ENCODE measurements around the gene GLIS2.

GLIS2 gene

DNA sequence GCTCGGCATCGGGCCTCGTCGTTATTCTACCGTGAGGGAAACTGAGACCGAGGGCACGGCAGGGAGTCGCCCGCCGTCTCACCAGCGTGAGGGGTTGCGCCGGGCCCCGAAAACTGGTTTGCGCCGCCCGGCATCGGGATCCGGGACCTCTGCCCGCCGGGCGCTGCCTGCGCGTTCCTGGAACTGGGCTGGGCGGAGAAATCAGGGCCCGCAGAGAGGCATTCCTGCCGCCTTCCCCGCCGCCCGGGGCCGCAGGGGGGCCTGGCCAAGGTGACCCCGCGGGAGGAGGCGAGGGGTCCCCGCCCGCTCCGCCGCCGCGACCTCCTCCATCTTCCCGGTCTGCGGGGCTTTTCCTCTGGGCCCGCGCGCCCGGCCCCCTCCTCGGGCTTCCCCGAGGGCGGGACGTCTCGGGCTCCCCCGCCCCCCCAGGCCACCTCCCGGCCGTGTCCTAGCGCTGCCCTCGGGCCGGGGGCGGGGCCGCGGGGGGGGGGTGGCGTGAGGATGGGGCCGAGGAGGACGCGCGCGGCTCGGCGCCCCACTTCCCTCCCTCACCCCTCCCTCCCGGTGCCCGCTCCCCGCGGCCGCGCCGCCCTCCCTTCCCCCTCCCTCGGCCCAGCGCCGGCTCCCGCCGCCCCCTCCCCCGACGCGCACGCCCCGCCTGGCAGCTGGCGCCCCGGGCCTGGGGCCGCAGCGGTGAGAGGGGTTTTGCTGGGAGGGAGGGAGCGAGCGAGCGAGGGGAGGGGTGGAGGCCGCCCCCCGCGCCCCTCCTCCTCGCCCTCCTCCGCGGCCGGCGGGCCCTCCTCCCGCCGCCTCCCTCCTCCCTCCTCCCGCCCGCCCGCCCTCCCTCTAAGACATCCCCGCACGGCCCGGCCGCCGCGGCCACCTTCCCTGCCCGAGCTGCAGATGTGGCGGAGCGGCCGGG, at the start of gene GLIS2:
GLIS2 (plus strand) TSS at position 882 of the 922 bp plus-strand sequence. CDS start 16,214 bp downstream, outside the sequence.
- peak within 1 kb of the TSS; percentile 71 for H3K9ac ChIP-seq (ENCODE audit: insufficient read length)
- TF ChIP-seq EZH2 (IDR thresholded peaks at IDR 0.05) (no peak), POLR2AphosphoS5 (IDR thresholded peaks at IDR 0.05; ENCODE audit: borderline replicate concordance, low read depth, low read length) (no peak), FOXP2 (optimal IDR thresholded peaks at IDR 0.05; ENCODE audit: control extremely low read depth, extremely low read length, insufficient read depth) (no peak)
- H3K4me3 ChIP-seq: peak within 1 kb of the TSS; percentile 90
- H3K36me3 ChIP-seq (ENCODE audit: insufficient read depth, low read length): no peaks in the 10 kb centered on the region
- H3K9me3 ChIP-seq (ENCODE audit: low read depth, low read length): no peaks in the 10 kb centered on the region
- no peak within 1 kb of the TSS for H3K27ac ChIP-seq
- no peak for DNase-seq (ENCODE audit: low read depth, low spot score)

DNA sequence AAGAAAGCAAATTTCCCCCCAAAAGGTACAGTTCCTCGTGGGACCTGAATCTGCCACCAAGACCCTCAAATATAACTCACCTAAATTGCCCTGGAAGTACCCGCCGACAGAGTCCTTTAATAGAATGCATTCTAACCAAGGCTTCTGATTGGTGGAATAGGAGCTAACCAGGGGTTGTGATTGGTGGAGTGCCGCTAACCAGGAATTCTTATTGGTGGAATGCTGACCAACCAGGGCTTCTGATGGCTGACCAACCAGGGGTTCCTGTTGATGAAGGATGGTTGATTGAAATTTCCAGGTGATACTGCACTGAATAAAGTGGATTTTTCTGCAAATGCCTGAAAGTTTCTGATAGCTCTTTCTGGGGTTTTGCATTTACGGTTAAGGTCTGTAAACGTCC, 49.5 kb upstream of the GLIS2 start:
- DNase-seq (ENCODE audit: low read depth, low spot score): no peak
- no peaks in the 10 kb centered on the region for H3K9me3 ChIP-seq (ENCODE audit: low read depth, low read length)
- H3K36me3 ChIP-seq (ENCODE audit: insufficient read depth, low read length): peaks cover 28% of the 10 kb centered on the region
- H3K27ac ChIP-seq: no peak overlapping the region
- no peak overlapping the region for H3K4me3 ChIP-seq
- H3K9ac ChIP-seq (ENCODE audit: insufficient read length): no peak overlapping the region
- TF ChIP-seq POLR2AphosphoS5 (IDR thresholded peaks at IDR 0.05; ENCODE audit: borderline replicate concordance, low read depth, low read length): no peak
- TF ChIP-seq FOXP2 (optimal IDR thresholded peaks at IDR 0.05; ENCODE audit: control extremely low read depth, extremely low read length, insufficient read depth): no peak
- TF ChIP-seq EZH2 (IDR thresholded peaks at IDR 0.05): no peak

DNA sequence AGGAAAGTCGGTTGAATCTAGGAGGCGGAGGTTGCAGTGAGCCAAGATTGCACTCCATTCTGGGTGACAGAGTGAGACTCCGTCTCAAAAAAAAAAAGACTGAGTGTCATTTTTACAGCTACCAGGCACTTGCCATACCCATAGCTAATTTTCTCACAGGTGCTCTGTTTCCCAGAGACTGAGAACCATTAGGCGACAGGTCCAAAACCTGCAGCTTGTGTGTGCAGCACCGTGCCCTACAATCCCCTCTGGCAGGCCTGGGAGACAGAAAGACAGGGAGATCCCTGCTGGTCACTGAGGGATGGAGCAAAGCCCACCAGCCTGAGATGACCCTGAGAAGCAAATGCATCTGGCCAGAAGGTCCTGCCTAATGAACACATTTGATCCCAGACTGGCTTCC, 45.8 kb upstream of the GLIS2 start:
- H3K27ac ChIP-seq: no peak overlapping the region
- no peak for TF ChIP-seq POLR2AphosphoS5 (IDR thresholded peaks at IDR 0.05; ENCODE audit: borderline replicate concordance, low read depth, low read length)
- no peak for TF ChIP-seq EZH2 (IDR thresholded peaks at IDR 0.05)
- no peak for TF ChIP-seq FOXP2 (optimal IDR thresholded peaks at IDR 0.05; ENCODE audit: control extremely low read depth, extremely low read length, insufficient read depth)
- H3K9ac ChIP-seq (ENCODE audit: insufficient read length): no peak overlapping the region
- DNase-seq (ENCODE audit: low read depth, low spot score): no peak
- no peaks in the 10 kb centered on the region for H3K9me3 ChIP-seq (ENCODE audit: low read depth, low read length)
- no peak overlapping the region for H3K4me3 ChIP-seq
- peaks cover 12% of the 10 kb centered on the region for H3K36me3 ChIP-seq (ENCODE audit: insufficient read depth, low read length)

DNA sequence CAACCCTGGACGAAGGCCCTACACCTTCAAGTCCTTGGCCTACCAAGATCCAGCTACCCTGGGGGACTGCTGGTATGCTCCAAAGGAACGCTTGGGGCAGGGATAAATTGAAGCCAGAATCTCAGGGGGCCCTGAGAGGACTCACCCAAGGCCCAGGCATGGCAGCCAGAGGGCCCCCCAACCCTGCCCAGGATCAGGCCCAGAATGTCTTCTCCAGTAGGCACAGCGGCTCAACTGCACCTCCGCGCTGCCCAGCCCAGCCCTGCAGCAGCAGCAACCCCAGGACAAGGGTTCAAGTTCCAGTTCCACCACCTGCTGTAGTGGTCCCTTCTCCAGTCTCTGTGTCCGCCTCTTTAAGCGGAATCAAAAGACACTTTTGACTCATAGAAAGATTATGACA, 45.3 kb upstream of the GLIS2 start:
- Histone ChIP-seq H3K9ac (ENCODE audit: insufficient read length) (peak overlapping the region; percentile 98), H3K27ac (peak overlapping the region; percentile 98)

DNA sequence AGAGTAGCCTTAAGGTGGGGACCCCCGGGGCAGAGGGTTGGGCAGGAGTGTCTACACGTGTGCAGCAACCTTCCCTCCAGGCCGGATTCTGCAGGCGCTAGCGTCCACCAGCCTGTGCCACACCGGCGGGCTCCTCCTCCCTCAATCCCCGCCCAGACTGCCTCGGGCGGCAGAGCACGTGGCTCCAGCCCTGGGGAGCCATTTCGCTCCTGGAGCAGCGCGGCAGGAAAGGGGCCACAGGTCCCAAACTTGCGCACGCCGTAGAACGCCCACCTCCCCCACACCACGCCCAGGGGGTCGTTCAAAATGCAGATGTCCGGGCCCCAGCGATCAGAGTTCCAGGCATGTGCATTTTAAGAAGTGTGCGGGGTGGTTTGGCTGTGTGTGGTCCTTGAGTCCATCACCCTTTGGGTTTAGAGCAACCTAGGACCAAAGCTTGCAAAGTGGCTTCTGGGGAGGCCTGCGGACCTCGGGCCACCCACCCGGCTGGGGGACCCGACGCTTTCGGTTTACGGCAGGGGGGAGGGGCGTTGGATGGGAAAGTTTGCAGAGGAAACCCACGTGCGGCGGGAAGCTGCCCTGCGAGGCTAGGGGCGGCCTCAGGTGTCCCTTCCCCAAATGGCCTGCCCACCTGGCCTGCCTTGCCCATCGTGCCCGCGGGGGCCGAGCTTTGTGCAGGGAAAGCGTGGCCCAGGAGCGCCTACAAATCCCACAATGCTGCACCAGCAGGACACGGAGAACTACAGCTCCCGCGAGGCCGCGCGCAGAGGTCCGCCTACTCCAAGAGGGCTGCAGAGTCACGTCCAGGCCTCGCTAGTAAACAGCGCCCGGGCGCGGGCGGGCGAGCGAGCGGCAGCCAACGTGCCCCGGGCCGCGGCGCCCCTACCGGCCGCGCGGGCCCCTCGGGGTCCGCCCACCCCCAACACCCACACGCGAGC, 44.4 kb upstream of the GLIS2 start:
- Histone ChIP-seq H3K9me3 (ENCODE audit: low read depth, low read length) (no peaks in the 10 kb centered on the region), H3K27ac (peak overlapping the region; percentile 98), H3K36me3 (ENCODE audit: insufficient read depth, low read length) (peaks cover 11% of the 10 kb centered on the region), H3K9ac (ENCODE audit: insufficient read length) (peak overlapping the region; percentile 98), H3K4me3 (peak overlapping the region; percentile 99)
- peak; percentile 77 for TF ChIP-seq FOXP2 (optimal IDR thresholded peaks at IDR 0.05; ENCODE audit: control extremely low read depth, extremely low read length, insufficient read depth)
- peak; percentile 81 for TF ChIP-seq POLR2AphosphoS5 (IDR thresholded peaks at IDR 0.05; ENCODE audit: borderline replicate concordance, low read depth, low read length)
- no peak for TF ChIP-seq EZH2 (IDR thresholded peaks at IDR 0.05)
- DNase-seq (ENCODE audit: low read depth, low spot score): peak; percentile 70

More for the DNA sequence above, 45.3 kb upstream of the GLIS2 start:
- Histone ChIP-seq H3K4me3 (peak overlapping the region; percentile 99), H3K36me3 (ENCODE audit: insufficient read depth, low read length) (peaks cover 12% of the 10 kb centered on the region), H3K9me3 (ENCODE audit: low read depth, low read length) (no peaks in the 10 kb centered on the region)
- DNase-seq (ENCODE audit: low read depth, low spot score): no peak
- TF ChIP-seq FOXP2 (optimal IDR thresholded peaks at IDR 0.05; ENCODE audit: control extremely low read depth, extremely low read length, insufficient read depth) (no peak), POLR2AphosphoS5 (IDR thresholded peaks at IDR 0.05; ENCODE audit: borderline replicate concordance, low read depth, low read length) (no peak), EZH2 (IDR thresholded peaks at IDR 0.05) (no peak)

DNA sequence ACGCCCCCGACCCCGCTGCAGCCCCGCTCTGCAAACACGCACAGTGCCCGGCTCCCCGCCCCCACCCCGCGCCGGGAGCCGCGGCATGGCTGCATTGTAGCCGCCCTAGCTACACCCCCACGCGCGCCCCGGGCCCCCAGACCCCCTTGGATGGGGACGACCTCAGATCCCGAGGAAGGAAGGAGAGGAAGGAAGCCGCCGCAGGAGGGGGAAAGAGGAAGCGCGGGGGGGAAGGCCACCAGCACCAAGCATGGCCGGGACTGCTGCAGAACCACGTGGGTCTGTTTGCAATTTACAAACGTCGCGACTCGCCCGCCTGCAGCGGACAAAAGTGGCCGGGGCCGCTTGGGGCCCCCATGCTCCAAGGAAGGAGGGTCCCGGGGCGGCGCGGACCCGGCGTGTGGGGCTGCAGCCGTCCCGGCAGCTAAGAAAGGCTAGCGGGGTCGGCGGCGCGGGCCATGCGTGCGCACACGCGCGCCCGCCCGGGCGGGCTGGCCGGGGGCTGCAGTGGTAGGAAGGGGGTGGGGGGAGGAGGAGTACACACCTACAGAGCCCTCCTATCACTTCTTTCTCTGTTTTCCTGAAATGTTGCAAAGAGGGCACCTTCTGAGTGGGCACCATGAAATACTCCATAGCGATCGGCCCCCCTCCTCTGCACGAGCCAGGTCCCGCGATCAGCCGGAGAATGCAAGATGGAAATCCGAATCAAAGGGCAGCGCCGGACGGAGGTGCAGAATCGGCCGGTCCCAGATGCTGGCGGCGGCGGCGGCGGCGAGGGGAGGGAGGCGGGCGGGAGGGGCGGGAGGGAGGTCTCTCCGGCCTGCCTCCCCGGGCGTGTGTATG, 43.5 kb upstream of the GLIS2 start:
- peak overlapping the region; percentile 98 for H3K9ac ChIP-seq (ENCODE audit: insufficient read length)
- peak overlapping the region; percentile 98 for H3K27ac ChIP-seq
- peak overlapping the region; percentile 99 for H3K4me3 ChIP-seq
- TF ChIP-seq FOXP2 (optimal IDR thresholded peaks at IDR 0.05; ENCODE audit: control extremely low read depth, extremely low read length, insufficient read depth) (no peak), EZH2 (IDR thresholded peaks at IDR 0.05) (no peak), POLR2AphosphoS5 (IDR thresholded peaks at IDR 0.05; ENCODE audit: borderline replicate concordance, low read depth, low read length) (no peak)
- no peaks in the 10 kb centered on the region for H3K9me3 ChIP-seq (ENCODE audit: low read depth, low read length)
- H3K36me3 ChIP-seq (ENCODE audit: insufficient read depth, low read length): peaks cover 5% of the 10 kb centered on the region; the same call in 1 of the 2 replicates
- DNase-seq (ENCODE audit: low read depth, low spot score): no peak

DNA sequence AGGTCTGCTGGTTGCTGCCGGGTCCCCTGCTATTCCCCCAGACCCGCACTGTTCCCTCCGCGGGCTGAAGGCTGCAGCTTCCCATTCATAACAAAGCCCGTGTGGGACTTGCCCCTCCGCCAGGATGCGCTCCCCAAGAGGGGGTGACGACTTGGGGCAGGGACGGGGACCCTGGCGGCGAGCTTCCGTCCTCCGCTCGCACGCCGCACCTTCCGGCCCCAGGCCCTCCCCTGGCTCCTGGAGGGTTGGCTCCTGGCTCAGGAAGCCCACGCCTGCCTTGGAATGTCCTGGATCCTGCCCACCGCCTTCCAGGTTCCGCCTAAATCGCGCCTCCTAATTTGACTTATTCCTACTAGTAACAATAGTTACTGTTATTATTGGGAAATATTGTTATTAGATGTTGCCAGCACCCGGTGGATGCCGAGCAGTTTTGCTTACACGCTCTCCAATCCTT, 42.0 kb upstream of the GLIS2 start:
- TF ChIP-seq EZH2 (IDR thresholded peaks at IDR 0.05): no peak
- TF ChIP-seq POLR2AphosphoS5 (IDR thresholded peaks at IDR 0.05; ENCODE audit: borderline replicate concordance, low read depth, low read length): peak; percentile 25; the same call in 1 of the 2 replicates
- H3K4me3 ChIP-seq: peak overlapping the region; percentile 99
- H3K9ac ChIP-seq (ENCODE audit: insufficient read length): peak overlapping the region; percentile 75
- H3K9me3 ChIP-seq (ENCODE audit: low read depth, low read length): no peaks in the 10 kb centered on the region
- H3K36me3 ChIP-seq (ENCODE audit: insufficient read depth, low read length): no peaks in the 10 kb centered on the region
- H3K27ac ChIP-seq: peak overlapping the region; percentile 80
- DNase-seq (ENCODE audit: low read depth, low spot score): no peak
